GM23248 (cell line): ENCODE data around the gene SYPL2.

Experiments
- EZH2 ChIP-seq: fragments of 200-600 bp; sonication (generic); IDR thresholded peaks from 2 replicates; pipeline ENCODE4 v1.6.1; 2018; ENCODE audit warnings: antibody characterized with exemption, mild to moderate bottlenecking; ENCODE audit not compliant: insufficient read depth, poor library complexity, severe bottlenecking
- EZH2phosphoT487 ChIP-seq: fragments of 200-600 bp; sonication (generic); IDR thresholded peaks from 2 replicates; pipeline ENCODE4 v1.6.1; 2018; ENCODE audit warnings: antibody characterized with exemption, moderate library complexity, mild to moderate bottlenecking, low read depth; ENCODE audit not compliant: insufficient read depth

GRCh38 chr1:109521002-109521951 lies 54.9 kb downstream of the SYPL2 start:
- TF ChIP-seq EZH2, result no peak
- no peak for TF ChIP-seq EZH2phosphoT487
